Activated CD4-positive, alpha-beta memory T cell treated with anti-CD3 and anti-CD28 coated beads for 36 hours (primary cell): Measurements from ENCODE around the gene ABTB2. TPM values are rescaled to one million over a fixed set of nuclear protein-coding genes. Genes with fewer than 3 reads are reported as not detected.
A peak's percentile ranks its signal among the peaks of the same experiment; 100 is the strongest.

Experiments
- CTCF ChIA-PET: fragments of 350-600 bp; sonication (Branson Sonifier 250); formaldehyde crosslinking; loops from one replicate; lab custom pipeline; 2021; ENCODE audit warnings: antibody characterized with exemption, inconsistent platforms; lab: Charles Lee
- POLR2A ChIA-PET: fragments of 350-600 bp; sonication (Branson Sonifier 250); formaldehyde crosslinking; loops from one replicate; lab custom pipeline; 2021; ENCODE audit warnings: antibody characterized with exemption; lab: Charles Lee
- DNase-seq: peaks from one replicate; pipeline ENCODE4 v3.0.0-alpha.2; 2020
- H3K27ac Mint-ChIP-seq: one replicate; pipeline ENCODE4 v1.8.0; 2021; ENCODE audit warnings: mixed read lengths
- H3K27me3 Mint-ChIP-seq: one replicate; pipeline ENCODE4 v1.8.0; 2021; ENCODE audit warnings: mixed read lengths
- H3K36me3 Mint-ChIP-seq: one replicate; pipeline ENCODE4 v1.8.0; 2021; ENCODE audit warnings: mixed read lengths
- H3K4me1 Mint-ChIP-seq: one replicate; pipeline ENCODE4 v1.8.0; 2021; ENCODE audit warnings: low read depth, mixed read lengths
- H3K4me3 Mint-ChIP-seq: one replicate; pipeline ENCODE4 v1.8.0; 2021; ENCODE audit warnings: mild to moderate bottlenecking, mixed read lengths
- H3K9me3 Mint-ChIP-seq: one replicate; pipeline ENCODE4 v1.8.0; 2021; ENCODE audit warnings: mixed read lengths
- intact Hi-C: fragments of 100-400 bp; cut with micrococcal nuclease; formaldehyde crosslinking; loops from one replicate; pipeline ENCODE4 v1.15.1; 2023
- total RNA-seq, 2 experiments: library from RNA; stranded (reverse); gene quantifications; one replicate each; pipeline ENCODE4 v1.2.3, GENCODE V29; 2021

ABTB2 gene
- total RNA-seq, 2 experiments from 2014 or later = 1.8 to 1.9 TPM

DNA sequence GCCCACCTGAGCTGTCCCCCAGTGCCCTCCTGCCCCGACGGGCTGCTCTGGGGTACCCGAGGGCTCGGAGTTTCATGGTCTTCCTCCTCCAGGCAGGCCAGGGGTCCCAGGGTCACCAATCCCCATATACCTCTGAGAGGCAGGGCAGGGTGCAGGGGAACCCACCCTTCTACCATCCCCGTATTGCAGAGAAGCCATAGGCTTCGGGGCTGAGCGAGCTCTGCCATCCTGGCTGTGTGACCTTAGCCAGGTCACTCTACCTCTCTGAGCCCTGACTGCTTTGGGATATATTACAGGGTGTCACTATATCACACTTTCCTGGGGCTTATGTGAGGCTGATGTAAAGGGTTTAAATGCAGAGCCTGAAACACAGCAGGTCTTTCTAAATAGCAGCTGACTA is 195.0 kb downstream of the ABTB2 start:
- CTCF ChIA-PET = interaction anchor here (1.2 kb wide), 1 partner anchor 12 kb away, joined by 4 read pairs; no protein-coding TSS in a partner anchor
- DNase-seq = no peak
- POLR2A ChIA-PET = interaction anchor here (0.5 kb wide), 1 partner anchor 144 kb away, joined by 3 read pairs; no protein-coding TSS in a partner anchor
- Mint-ChIP-seq H3K4me3 (no peak overlapping the region), H3K36me3 (no peaks in the 10 kb centered on the region), H3K4me1 (peaks cover 14% of the 10 kb centered on the region), H3K27me3 (no peaks in the 10 kb centered on the region), H3K27ac (no peak overlapping the region), H3K9me3 (no peaks in the 10 kb centered on the region)
- intact Hi-C loops = no loop called here

DNA sequence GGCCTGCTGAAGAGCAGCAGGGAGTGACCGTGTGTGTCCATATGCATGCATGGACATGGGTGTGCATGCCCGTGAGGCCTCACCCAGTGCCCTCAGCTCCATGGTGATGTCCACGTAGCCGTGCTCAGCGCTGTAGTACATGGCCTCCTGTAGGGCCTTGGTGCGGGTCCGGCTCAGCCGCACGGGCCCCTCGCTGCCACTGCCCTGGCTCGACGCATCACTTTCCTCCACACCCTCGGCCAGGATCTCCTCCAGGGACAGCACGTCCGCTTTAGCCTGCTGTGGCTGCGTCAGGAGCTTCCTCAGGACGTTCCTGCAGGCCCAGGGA is 195.4 kb downstream of the ABTB2 start:
- Mint-ChIP-seq H3K9me3 (no peaks in the 10 kb centered on the region), H3K27ac (no peak overlapping the region), H3K27me3 (no peaks in the 10 kb centered on the region), H3K4me3 (no peak overlapping the region), H3K36me3 (no peaks in the 10 kb centered on the region), H3K4me1 (peaks cover 14% of the 10 kb centered on the region)
- intact Hi-C loops = no loop called here
- DNase-seq = no peak
- POLR2A ChIA-PET = no interaction called here
- CTCF ChIA-PET = interaction anchor here (1.2 kb wide), 1 partner anchor 12 kb away, joined by 4 read pairs; no protein-coding TSS in a partner anchor

DNA sequence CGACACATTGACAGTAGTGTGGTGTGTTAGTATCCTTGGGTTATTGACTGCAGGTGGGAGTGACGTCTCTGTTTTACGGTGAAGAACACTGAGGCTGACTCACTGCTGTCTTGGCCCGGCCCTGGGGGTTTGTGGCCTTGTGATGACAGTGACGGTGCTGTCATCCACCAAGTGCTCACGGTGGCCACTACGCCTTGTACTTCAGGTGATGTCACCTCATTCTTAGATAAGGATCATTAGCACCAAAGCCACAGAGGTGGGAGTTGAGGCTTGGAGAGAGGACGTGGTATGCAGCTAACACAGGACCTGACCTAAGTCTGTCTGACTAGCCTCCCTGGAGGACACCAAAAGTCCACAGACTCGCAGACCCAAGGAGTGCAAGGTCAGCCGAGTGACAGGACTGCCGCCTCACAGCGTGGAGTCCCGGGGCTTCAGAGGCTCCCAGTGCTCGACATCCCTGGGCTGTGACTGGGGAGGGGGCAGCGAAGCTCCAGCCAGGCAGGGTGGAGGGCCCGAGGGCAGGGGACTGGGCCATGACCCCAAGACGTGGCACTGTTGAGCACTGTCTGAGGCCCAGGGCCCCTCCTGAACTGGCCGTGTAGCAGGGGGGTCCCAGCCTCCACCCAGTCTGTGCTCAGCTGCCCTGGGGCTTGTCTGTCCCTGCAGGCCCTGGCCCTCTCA is 195.9 kb downstream of the ABTB2 start:
- H3K9me3 Mint-ChIP-seq = no peaks in the 10 kb centered on the region
- peak; percentile 72 for DNase-seq
- no peak overlapping the region for H3K4me3 Mint-ChIP-seq
- H3K27me3 Mint-ChIP-seq = no peaks in the 10 kb centered on the region
- H3K4me1 Mint-ChIP-seq = peaks cover 14% of the 10 kb centered on the region
- CTCF ChIA-PET = interaction anchor here (1.0 to 1.2 kb wide), 2 partner anchors 12 kb away, joined by 3 to 4 read pairs; no protein-coding TSS in a partner anchor
- H3K27ac Mint-ChIP-seq = no peak overlapping the region
- no peaks in the 10 kb centered on the region for H3K36me3 Mint-ChIP-seq
- POLR2A ChIA-PET = no interaction called here
- intact Hi-C loops = no loop called here

DNA sequence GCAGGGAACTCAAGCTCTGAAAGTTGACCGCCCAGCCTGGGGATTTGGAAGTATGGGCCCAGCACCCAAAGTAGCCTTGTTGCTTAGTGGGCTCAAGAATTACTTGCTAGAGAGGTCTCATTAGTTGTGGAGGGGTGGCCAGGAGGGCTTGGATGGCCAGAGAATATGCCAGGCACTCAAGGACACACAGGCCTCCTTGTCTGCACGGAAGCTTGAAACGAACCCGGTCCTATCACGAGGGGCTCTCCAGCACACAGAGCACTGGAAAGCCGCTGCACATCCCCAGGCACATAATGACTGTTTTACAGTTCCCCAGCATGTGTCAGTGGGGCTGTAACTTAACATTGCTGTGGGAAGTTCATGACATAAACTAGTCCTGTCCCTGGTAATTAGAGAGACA is 196.4 kb downstream of the ABTB2 start:
- intact Hi-C loops = no loop called here
- no peaks in the 10 kb centered on the region for H3K9me3 Mint-ChIP-seq
- peaks cover 14% of the 10 kb centered on the region for H3K4me1 Mint-ChIP-seq
- H3K27ac Mint-ChIP-seq = no peak overlapping the region
- CTCF ChIA-PET = interaction anchor here (1.0 kb wide), 1 partner anchor 13 kb away, joined by 3 read pairs; no protein-coding TSS in a partner anchor
- no peak for DNase-seq
- no peak overlapping the region for H3K4me3 Mint-ChIP-seq
- H3K36me3 Mint-ChIP-seq = no peaks in the 10 kb centered on the region
- H3K27me3 Mint-ChIP-seq = no peaks in the 10 kb centered on the region
- POLR2A ChIA-PET = no interaction called here

DNA sequence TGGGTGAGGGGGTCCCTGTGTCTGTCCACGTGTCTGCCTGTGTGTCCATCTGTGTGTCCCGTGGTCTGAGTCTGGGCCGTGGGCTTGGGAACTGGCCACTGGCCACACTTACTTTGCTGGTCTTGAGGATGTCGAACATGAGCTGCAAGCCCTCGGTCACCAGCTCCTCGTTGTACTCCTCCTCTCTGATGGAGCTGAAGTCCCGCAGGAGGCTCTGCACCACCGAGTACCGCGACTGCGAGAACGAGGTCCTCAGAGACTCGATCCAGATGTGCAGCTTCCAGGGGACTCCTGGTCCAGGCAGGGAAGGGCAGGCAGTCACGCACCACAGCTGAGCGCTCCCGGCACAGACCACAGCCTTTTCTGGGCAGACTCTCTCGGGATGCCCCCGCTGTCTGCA is 197.0 kb downstream of the ABTB2 start:
- ChIA-PET CTCF (interaction anchor here (1.0 kb wide), 1 partner anchor 13 kb away, joined by 3 read pairs; no protein-coding TSS in a partner anchor), POLR2A (no interaction called here)
- no peaks in the 10 kb centered on the region for H3K27me3 Mint-ChIP-seq
- no peak for DNase-seq
- H3K27ac Mint-ChIP-seq = no peak overlapping the region
- intact Hi-C loops = no loop called here
- H3K4me3 Mint-ChIP-seq = no peak overlapping the region
- peaks cover 14% of the 10 kb centered on the region for H3K4me1 Mint-ChIP-seq
- no peaks in the 10 kb centered on the region for H3K36me3 Mint-ChIP-seq
- no peaks in the 10 kb centered on the region for H3K9me3 Mint-ChIP-seq

DNA sequence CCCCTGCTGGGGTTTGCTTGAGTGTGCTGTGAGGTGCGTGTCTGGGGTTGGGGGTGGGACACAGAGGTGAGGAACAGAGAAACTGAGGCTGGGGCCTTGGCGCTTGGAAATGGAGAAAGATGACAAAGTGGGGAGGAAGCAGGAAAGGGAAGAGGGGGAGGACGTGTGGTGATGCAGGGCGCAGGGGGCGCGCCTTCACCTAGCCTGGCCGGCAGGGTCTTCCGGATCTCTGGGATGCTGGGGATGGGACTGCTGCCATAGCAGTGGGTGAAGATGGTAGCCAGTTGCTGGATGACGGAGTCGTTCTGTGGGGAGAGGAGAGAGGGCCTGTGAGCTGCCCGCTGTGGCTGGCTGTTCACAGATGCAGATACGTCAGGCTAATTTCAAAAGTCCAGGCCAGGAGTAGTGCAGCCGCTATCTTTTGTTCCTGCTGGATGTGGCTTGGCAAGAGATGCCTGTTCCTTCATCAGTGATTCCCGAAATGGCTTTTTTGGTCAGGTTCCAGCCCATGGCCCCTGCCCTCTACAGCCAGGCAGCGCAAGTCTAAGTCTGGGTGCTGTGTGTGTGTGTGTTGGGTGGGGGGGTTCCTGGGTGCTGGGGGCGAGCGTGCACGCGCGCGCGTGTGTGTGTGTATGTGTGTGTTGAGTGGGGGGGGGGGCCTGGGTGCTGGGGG is 197.6 kb downstream of the ABTB2 start:
- H3K4me3 Mint-ChIP-seq = no peak overlapping the region
- intact Hi-C loops = no loop called here
- no peak for DNase-seq
- H3K36me3 Mint-ChIP-seq = no peaks in the 10 kb centered on the region
- H3K27ac Mint-ChIP-seq = no peak overlapping the region
- no peaks in the 10 kb centered on the region for H3K27me3 Mint-ChIP-seq
- no peaks in the 10 kb centered on the region for H3K9me3 Mint-ChIP-seq
- CTCF ChIA-PET = no interaction called here
- POLR2A ChIA-PET = no interaction called here
- peaks cover 14% of the 10 kb centered on the region for H3K4me1 Mint-ChIP-seq

DNA sequence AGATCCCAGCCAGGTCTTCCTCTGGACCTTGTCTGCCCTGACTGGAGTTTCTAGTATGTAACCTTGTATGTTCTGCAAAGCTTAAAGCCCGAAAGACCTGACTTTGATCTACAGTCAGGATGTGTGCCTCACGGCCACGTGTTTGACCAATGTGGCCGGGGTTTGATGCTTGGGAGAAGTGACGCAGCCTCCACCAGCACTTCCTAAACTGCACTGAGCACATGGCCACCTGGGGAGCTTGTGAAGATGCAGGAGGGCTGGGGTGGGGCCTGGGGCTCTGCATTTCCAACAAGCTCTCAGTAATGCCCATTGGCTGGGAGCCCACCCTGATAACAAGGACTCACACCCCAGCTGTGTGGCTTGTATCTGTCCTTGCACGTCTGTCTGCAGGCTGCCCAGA is 199.1 kb downstream of the ABTB2 start:
- Mint-ChIP-seq H3K4me1 (peaks cover 14% of the 10 kb centered on the region), H3K27ac (no peak overlapping the region), H3K27me3 (no peaks in the 10 kb centered on the region), H3K4me3 (no peak overlapping the region), H3K36me3 (no peaks in the 10 kb centered on the region), H3K9me3 (no peaks in the 10 kb centered on the region)
- ChIA-PET CTCF (interaction anchor here (0.7 to 1.6 kb wide), 2 partner anchors 11 to 16 kb away, joined by 3 to 13 read pairs; no protein-coding TSS in a partner anchor), POLR2A (interaction anchor here (0.8 to 1.1 kb wide), 2 partner anchors 22 to 87 kb away, joined by 3 read pairs; no protein-coding TSS in a partner anchor)
- intact Hi-C loops = no loop called here
- DNase-seq = peak; percentile 57

DNA sequence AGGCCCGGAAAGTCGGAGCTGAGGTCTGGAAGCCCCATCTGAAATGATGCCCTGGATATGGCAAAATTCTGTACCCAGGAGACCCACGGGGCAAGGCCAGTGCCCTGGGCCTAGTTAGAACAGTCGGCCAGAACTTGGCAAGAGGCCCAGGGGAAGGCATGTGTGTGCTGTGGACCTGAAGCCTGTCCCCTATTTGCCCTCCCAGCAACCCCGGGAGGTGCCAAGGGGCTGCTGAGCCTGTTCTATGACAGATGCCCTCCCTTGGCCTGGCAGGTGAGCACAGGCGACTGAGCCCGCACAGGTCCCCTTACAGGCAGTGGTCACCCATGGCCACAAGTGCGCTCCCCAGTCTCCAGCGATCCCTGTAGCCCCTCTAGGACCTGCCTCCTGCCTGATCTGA is 200.6 kb downstream of the ABTB2 start:
- POLR2A ChIA-PET = no interaction called here
- intact Hi-C loops = no loop called here
- DNase-seq = no peak
- H3K27me3 Mint-ChIP-seq = no peaks in the 10 kb centered on the region
- H3K36me3 Mint-ChIP-seq = no peaks in the 10 kb centered on the region
- no peak overlapping the region for H3K27ac Mint-ChIP-seq
- H3K4me3 Mint-ChIP-seq = no peak overlapping the region
- CTCF ChIA-PET = no interaction called here
- peaks cover 14% of the 10 kb centered on the region for H3K4me1 Mint-ChIP-seq
- no peaks in the 10 kb centered on the region for H3K9me3 Mint-ChIP-seq

DNA sequence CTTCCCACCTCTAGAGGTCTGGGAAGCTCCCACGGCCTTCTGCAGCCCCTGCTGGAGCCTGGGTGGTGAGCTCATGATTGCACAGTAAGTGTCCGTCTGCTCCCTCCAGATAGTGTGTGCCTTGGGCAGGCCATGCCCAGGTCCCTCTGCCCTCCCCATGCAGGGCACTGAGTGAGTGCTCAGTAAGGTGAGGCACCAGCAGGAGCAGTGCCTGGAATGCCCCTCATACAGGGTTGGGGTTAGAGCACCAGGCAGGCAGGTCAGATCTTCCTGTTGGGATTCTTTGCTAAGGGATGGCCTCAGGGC is 202.1 kb downstream of the ABTB2 start:
- H3K9me3 Mint-ChIP-seq = no peaks in the 10 kb centered on the region
- no peak overlapping the region for H3K4me3 Mint-ChIP-seq
- intact Hi-C loops = no loop called here
- H3K27me3 Mint-ChIP-seq = no peaks in the 10 kb centered on the region
- no peaks in the 10 kb centered on the region for H3K36me3 Mint-ChIP-seq
- H3K4me1 Mint-ChIP-seq = peaks cover 4% of the 10 kb centered on the region
- POLR2A ChIA-PET = no interaction called here
- H3K27ac Mint-ChIP-seq = no peak overlapping the region
- CTCF ChIA-PET = no interaction called here
- DNase-seq = no peak

DNA sequence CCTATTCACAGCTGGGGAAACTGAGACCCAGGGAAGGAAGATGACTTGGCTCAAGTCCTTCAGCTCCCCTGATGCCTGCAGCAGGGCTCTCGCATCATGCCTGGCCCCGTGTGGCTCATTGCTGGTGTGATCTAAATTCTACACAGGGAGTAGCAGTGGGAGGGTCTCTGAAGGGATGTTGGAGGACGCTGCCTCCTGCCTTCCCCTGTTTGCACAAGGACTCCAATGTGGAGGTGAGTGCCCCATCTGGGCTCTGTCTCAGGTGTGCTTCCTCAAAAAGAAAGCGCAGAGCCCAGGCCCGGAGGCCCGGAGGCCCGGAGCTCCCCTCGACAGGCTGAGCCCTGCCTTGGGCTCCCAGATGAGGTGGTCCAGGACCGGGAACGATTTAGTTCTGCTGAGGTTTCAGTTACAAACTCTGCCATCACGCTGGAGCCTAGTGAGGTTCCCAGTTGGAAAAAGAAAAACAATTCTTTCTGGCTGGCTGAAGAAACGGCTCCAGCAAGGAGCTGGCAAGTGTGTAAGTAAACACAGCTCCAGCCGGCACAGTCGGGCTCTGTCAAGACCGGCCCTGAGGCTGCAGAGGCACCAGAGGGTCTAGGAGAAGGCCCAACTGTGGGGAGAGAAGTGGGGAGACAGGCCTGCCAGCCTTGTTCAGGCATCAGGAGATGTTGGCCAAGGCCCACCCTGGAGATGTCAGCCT is 202.6 kb downstream of the ABTB2 start:
- Mint-ChIP-seq H3K4me1 (peaks cover 4% of the 10 kb centered on the region), H3K36me3 (no peaks in the 10 kb centered on the region), H3K9me3 (no peaks in the 10 kb centered on the region), H3K4me3 (no peak overlapping the region), H3K27ac (no peak overlapping the region), H3K27me3 (no peaks in the 10 kb centered on the region)
- intact Hi-C loops = no loop called here
- ChIA-PET CTCF (no interaction called here), POLR2A (interaction anchor here (1.2 kb wide), 1 partner anchor 14 kb away, joined by 3 read pairs; no protein-coding TSS in a partner anchor)
- no peak for DNase-seq

DNA sequence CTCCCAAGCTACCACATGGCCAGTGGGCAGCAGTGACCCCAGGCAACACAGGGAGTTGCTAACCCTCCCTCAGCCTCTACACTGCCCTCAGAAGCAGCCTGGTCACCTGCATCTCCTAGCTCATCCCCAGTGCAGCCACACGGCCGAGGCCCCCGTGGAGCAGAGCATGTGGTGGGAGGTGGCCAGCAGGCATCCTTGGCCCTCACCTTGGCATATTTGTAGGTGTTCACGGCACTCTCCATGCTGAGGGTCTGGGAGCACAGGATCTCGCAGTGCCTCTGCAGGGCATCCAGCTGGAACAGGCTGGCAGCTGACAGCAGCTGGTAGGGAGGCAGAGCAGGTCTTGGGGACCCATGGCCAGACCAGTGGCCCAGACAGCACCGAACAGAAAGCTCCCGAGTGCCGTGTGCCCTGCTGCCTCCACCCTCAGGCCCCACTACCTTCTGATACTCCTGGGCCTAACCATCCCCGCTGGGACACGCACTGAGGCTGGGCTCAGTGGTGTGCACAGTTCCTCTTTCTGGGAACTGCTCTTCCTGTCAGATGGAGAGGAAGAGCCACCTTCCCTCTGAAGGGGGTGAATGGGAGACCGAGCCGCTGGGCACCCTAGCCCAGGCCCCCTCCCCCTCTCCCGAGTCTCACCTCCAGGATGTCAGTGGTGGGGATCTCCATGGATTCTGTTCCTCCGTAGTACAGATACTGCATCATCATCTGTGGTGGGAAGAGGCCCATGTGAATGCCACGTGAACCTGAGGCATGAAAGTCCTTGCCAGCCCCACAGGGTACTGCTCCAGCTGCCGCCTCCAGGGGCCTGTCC is 203.5 kb downstream of the ABTB2 start:
- H3K4me1 Mint-ChIP-seq = peaks cover 4% of the 10 kb centered on the region
- H3K27ac Mint-ChIP-seq = no peak overlapping the region
- no peak for DNase-seq
- no peaks in the 10 kb centered on the region for H3K36me3 Mint-ChIP-seq
- no peaks in the 10 kb centered on the region for H3K27me3 Mint-ChIP-seq
- CTCF ChIA-PET = no interaction called here
- POLR2A ChIA-PET = interaction anchor here (1.2 kb wide), 1 partner anchor 14 kb away, joined by 3 read pairs; no protein-coding TSS in a partner anchor
- no peak overlapping the region for H3K4me3 Mint-ChIP-seq
- H3K9me3 Mint-ChIP-seq = no peaks in the 10 kb centered on the region
- intact Hi-C loops = no loop called here
